Kidney (tissue), 14 donors: ENCODE results near the gene MASP1. TPM values are rescaled to one million over a fixed set of nuclear protein-coding genes. Genes with fewer than 3 reads are reported as not detected.

Source experiments
- DNase-seq, 5 donors: peaks; one replicate each; pipeline ENCODE4 v3.0.0-alpha.2; 2013 to 2020
- FAIRE-seq: peaks from 2 replicates; lab custom pipeline; 2012; peaks lifted over from hg19 to GRCh38; lab: Jason Lieb, UNC
- H3K27ac ChIP-seq, 2 donors: one replicate each; pipeline ENCODE4 v1.7.0; 2013; ENCODE audit warnings: low read depth in 2 of 2, low read length in 2 of 2, inconsistent platforms in 1 of 2
- H3K27me3 ChIP-seq: one replicate; pipeline ENCODE4 v1.7.1; 2013; ENCODE audit warnings: low read length, inconsistent platforms; ENCODE audit not compliant: control insufficient read depth, insufficient read depth
- H3K36me3 ChIP-seq, 3 donors: one replicate each; pipeline versions ENCODE4 v1.7.0 to v1.7.1; 2013; ENCODE audit warnings: low read length in 3 of 3, control low read depth in 1 of 3, inconsistent platforms in 1 of 3; ENCODE audit not compliant: insufficient read depth in 3 of 3, control insufficient read depth in 2 of 3
- H3K4me1 ChIP-seq, 3 donors: one replicate each; pipeline versions ENCODE4 v1.7.0 to v1.7.1; 2013; ENCODE audit warnings: low read length in 3 of 3, inconsistent platforms in 1 of 3, low read depth in 1 of 3; ENCODE audit not compliant: control insufficient read depth in 2 of 3, insufficient read depth in 2 of 3
- H3K4me3 ChIP-seq, 3 donors: one replicate each; pipeline versions ENCODE4 v1.7.0 to v1.8.1; 2013; ENCODE audit warnings: low read length in 3 of 3, control low read depth in 1 of 3, inconsistent platforms in 1 of 3
- H3K9ac ChIP-seq, 3 donors: one replicate each; pipeline versions ENCODE4 v1.7.0 to v1.7.1; 2013; ENCODE audit warnings: low read length in 3 of 3, control low read depth in 1 of 3, inconsistent platforms in 1 of 3
- H3K9me3 ChIP-seq, 3 donors: one replicate each; pipeline versions ENCODE4 v1.7.0 to v1.7.1; 2013; ENCODE audit warnings: low read length in 3 of 3, control low read depth in 1 of 3, inconsistent platforms in 1 of 3; ENCODE audit not compliant: control insufficient read depth in 2 of 3, insufficient read depth in 1 of 3
- intact Hi-C: fragments of 100-400 bp; cut with DNase I; formaldehyde crosslinking; loops from one replicate; pipeline ENCODE4 v1.11.1; 2022
- polyA plus RNA-seq: library from polyadenylated mRNA; stranded (reverse); fragments of 350-450 nt; fragmentation: Illumina TruSeq; extraction: RNeasy Lipid Tissue Mini Kit (QIAGEN cat#74804); gene quantifications from one replicate; pipeline ENCODE4 v1.2.3, GENCODE V29; 2014; ENCODE audit warnings: low read depth, low replicate concordance; ENCODE audit not compliant: insufficient read depth
- total RNA-seq: library from RNA; stranded (reverse); fragmentation: NEBNext Ultra II Directional; extraction: Animal tissue kit (Norgen Biotek cat#: 25700); gene quantifications from one replicate; pipeline ENCODE4 v1.2.1, GENCODE V29; 2021
- TF ChIP-seq, protein P1 (sequence below): IDR thresholded peaks from 3 replicates; pipeline ENCODE4 v1.5.1; 2012; ENCODE audit warnings: mild to moderate bottlenecking, moderate library complexity, borderline replicate concordance; ENCODE audit not compliant: insufficient read depth; ENCODE audit errors: extremely low read depth
- donor health status: control.
- donor health status: control.
- donor health status: control.
- donor health status: control.
- donor health status: control.
- donor health status: DM: yes; HTN: yes; CAD: no.
- donor health status: Normal renal cell carcinoma (clear cell type).

The MASP1 gene
- total and polyA plus RNA-seq, 2 donors from 2014 or later: 2.8 to 4.8 TPM

DNA sequence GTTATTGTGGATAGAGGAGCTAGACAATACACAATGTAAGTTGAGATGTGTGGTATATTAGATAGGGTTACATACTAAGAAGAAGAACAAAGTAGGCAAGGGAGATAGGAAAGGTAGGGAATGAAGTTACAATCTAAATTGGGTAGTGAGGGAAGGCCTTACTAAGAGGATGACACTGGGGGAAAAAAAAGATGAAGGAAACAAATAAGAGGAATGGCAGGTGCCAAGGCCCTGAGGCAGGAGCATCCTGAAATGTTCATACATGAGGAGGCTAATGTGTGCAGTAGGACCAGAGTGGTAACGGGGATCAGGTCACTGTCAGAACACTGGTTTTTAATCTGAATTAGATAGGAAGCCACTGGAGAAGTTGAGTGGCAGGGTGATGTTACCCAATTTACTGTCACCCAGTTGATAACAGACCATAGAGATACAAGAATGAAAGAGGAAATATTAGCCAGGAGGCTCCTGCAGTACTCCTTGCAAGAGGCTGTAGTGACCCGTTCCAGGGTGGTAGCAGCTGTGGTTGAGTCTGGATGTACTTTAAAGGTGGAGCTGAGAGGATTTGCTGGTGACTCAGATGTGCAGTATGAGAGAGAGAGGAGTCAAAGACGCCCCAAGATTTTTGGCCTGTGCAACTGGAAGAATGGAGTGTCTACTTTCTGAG lies 79.9 kb downstream of the MASP1 start:
- intact Hi-C loops: no loop called here
- H3K27ac ChIP-seq: no peak overlapping the region
- TF ChIP-seq, protein P1, sequence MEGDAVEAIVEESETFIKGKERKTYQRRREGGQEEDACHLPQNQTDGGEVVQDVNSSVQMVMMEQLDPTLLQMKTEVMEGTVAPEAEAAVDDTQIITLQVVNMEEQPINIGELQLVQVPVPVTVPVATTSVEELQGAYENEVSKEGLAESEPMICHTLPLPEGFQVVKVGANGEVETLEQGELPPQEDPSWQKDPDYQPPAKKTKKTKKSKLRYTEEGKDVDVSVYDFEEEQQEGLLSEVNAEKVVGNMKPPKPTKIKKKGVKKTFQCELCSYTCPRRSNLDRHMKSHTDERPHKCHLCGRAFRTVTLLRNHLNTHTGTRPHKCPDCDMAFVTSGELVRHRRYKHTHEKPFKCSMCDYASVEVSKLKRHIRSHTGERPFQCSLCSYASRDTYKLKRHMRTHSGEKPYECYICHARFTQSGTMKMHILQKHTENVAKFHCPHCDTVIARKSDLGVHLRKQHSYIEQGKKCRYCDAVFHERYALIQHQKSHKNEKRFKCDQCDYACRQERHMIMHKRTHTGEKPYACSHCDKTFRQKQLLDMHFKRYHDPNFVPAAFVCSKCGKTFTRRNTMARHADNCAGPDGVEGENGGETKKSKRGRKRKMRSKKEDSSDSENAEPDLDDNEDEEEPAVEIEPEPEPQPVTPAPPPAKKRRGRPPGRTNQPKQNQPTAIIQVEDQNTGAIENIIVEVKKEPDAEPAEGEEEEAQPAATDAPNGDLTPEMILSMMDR: no peak
- peaks cover 0 to 5% (median 2%) of the 10 kb centered on the region in 3 donors for H3K4me1 ChIP-seq
- no peaks in the 10 kb centered on the region for H3K36me3 ChIP-seq
- FAIRE-seq: no peak
- H3K27me3 ChIP-seq: no peaks in the 10 kb centered on the region
- H3K4me3 ChIP-seq: no peak overlapping the region
- DNase-seq: no peak
- no peaks in the 10 kb centered on the region for H3K9me3 ChIP-seq
- no peak overlapping the region for H3K9ac ChIP-seq

DNA sequence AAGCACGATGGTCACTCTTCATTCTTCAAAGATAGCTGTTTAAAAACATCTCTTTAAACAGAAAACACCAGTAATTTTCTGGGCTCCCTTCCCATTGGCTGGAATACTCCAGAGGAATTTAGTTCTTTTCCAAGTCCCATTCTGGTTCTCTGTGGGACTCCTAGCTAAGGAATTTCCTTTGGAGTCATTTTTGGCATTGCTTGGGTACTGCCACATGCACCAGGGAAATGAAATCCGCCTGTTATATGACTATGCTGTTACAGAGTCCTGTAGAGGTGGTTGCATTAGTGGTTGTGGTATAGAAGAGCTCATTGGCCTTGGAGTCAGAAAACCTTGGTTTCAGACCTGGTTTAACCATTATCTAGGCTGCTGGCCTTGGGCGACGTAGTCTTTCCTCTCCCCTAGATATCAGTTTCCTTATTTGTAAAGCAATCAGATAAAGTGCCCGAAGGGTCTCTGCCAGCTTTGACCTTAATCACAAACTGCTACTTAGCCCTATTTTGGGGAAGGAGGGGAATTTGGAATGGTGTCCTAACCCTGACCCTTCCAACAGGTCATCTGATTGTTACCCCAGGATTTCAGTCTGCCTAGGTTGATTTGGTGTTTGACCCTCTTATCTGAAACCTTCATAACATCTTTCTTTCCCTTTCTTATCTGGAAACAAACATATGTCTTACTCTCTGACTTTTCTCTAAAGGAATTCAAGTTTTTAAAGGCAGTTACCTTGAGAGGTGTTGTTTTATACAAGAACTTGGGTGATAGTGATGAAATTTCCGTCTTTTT lies 80.8 kb downstream of the MASP1 start:
- TF ChIP-seq, protein P1: no peak
- H3K27ac ChIP-seq: no peak overlapping the region

DNA sequence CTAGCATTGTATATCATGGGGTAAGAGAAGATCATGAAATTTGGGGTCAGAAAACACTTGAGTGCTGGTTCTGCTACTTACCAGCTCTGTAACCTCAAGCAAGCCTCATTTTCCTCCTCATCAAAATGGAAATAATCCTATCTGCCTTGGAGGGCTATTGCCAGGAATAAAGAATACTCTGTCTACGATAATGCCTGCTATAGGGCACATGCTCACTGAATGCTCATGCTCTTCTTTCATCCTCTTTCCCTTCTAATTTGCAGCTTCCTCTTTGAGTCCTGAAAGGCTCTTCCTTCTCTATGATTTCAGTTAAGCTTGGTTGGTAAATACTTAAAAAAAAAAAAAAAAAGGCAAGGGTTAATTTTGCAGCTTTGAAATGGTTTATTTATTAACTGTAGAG lies 81.4 kb downstream of the MASP1 start:
- Histone ChIP-seq H3K9ac (no peak overlapping the region), H3K27ac (no peak overlapping the region), H3K27me3 (no peaks in the 10 kb centered on the region), H3K36me3 (no peaks in the 10 kb centered on the region), H3K9me3 (no peaks in the 10 kb centered on the region), H3K4me1 (peaks cover 0 to 5% (median 2%) of the 10 kb centered on the region in 3 donors), H3K4me3 (no peak overlapping the region)
- TF ChIP-seq, protein P1: no peak
- FAIRE-seq (no peak), DNase-seq (no peak)
- intact Hi-C loops: no loop called here

More for the DNA sequence above, 80.8 kb downstream of the MASP1 start:
- Histone ChIP-seq H3K4me3 (no peak overlapping the region), H3K9me3 (no peaks in the 10 kb centered on the region), H3K9ac (no peak overlapping the region), H3K36me3 (no peaks in the 10 kb centered on the region), H3K4me1 (peaks cover 0 to 5% (median 2%) of the 10 kb centered on the region in 3 donors), H3K27me3 (no peaks in the 10 kb centered on the region)
- intact Hi-C loops: no loop called here
- DNase-seq (no peak), FAIRE-seq (no peak)
